IPS-18c (cell line): ENCODE data around the gene PRKCA.
"Not testable (repeated sequence)": the region's sequence is repeated elsewhere in the genome, so short reads cannot be mapped to it uniquely, and the experiment has no call there.

ENCODE experiments used
- H3K4me3 ChIP-seq: 2 replicates; pipeline ENCODE4 v1.7.0; 2013; ENCODE audit warnings: low read depth, mild to moderate bottlenecking, low read length, moderate library complexity; ENCODE audit not compliant: insufficient read depth
- H3K9me3 ChIP-seq: one replicate; pipeline ENCODE4 v1.6.1; 2013; ENCODE audit warnings: mild to moderate bottlenecking, low read length, moderate library complexity; ENCODE audit not compliant: control insufficient read depth, insufficient read depth

The PRKCA gene

GRCh38 chr17:66584927-66585326, 282.5 kb downstream of the PRKCA start:
- Histone ChIP-seq H3K9me3 (no peaks in the 10 kb centered on the region), H3K4me3 (no peak overlapping the region)

- Histone ChIP-seq H3K9me3 (no peaks in the 10 kb centered on the region), H3K4me3 (no peak overlapping the region)
Measured at GRCh38 chr17:66585472-66585871, 283.1 kb downstream of the PRKCA start.

- Histone ChIP-seq H3K9me3 (no peaks in the 10 kb centered on the region), H3K4me3 (no peak overlapping the region)
Measured at GRCh38 chr17:66589892-66590291, 287.5 kb downstream of the PRKCA start.

- H3K9me3 ChIP-seq: no peaks in the 10 kb centered on the region
- no peak overlapping the region for H3K4me3 ChIP-seq
Measured at GRCh38 chr17:66593116-66593515, 290.7 kb downstream of the PRKCA start.

- Histone ChIP-seq H3K9me3 (no peaks in the 10 kb centered on the region), H3K4me3 (no peak overlapping the region)
Measured at GRCh38 chr17:66595893-66596292, 293.5 kb downstream of the PRKCA start.

- H3K4me3 ChIP-seq: no peak overlapping the region
- H3K9me3 ChIP-seq: no peaks in the 10 kb centered on the region
Measured at GRCh38 chr17:66602659-66603384, 300.4 kb downstream of the PRKCA start.

GRCh38 chr17:66604376-66604775, 302.0 kb downstream of the PRKCA start:
- no peak overlapping the region for H3K4me3 ChIP-seq
- H3K9me3 ChIP-seq: no peaks in the 10 kb centered on the region

- H3K4me3 ChIP-seq: no peak overlapping the region
- no peaks in the 10 kb centered on the region for H3K9me3 ChIP-seq
Measured at GRCh38 chr17:66605541-66605940, 303.1 kb downstream of the PRKCA start.

- H3K4me3 ChIP-seq: no peak overlapping the region
- H3K9me3 ChIP-seq: no peaks in the 10 kb centered on the region
Measured at GRCh38 chr17:66610361-66611133, 308.1 kb downstream of the PRKCA start.

- Histone ChIP-seq H3K9me3 (no peaks in the 10 kb centered on the region), H3K4me3 (no peak overlapping the region)
Measured at GRCh38 chr17:66611397-66611796, 309.0 kb downstream of the PRKCA start.

GRCh38 chr17:66612993-66613392, 310.6 kb downstream of the PRKCA start:
- H3K4me3 ChIP-seq: no peak overlapping the region
- no peaks in the 10 kb centered on the region for H3K9me3 ChIP-seq

GRCh38 chr17:66614469-66614868, 312.1 kb downstream of the PRKCA start:
- no peaks in the 10 kb centered on the region for H3K9me3 ChIP-seq

GRCh38 chr17:66619206-66619605, 316.8 kb downstream of the PRKCA start:
- Histone ChIP-seq H3K9me3 (no peaks in the 10 kb centered on the region), H3K4me3 (no peak overlapping the region)

More at GRCh38 chr17:66614469-66614868, 312.1 kb downstream of the PRKCA start:
- no peak overlapping the region for H3K4me3 ChIP-seq

- no peaks in the 10 kb centered on the region for H3K9me3 ChIP-seq
Measured at GRCh38 chr17:66620528-66620927, 318.1 kb downstream of the PRKCA start.

GRCh38 chr17:66624630-66625029, 322.2 kb downstream of the PRKCA start:
- H3K4me3 ChIP-seq, H3K9me3 ChIP-seq: not testable (repeated sequence)

More at GRCh38 chr17:66620528-66620927, 318.1 kb downstream of the PRKCA start:
- H3K4me3 ChIP-seq: no peak overlapping the region

- H3K4me3 ChIP-seq: no peak overlapping the region
Measured at GRCh38 chr17:66625311-66625767, 322.9 kb downstream of the PRKCA start.

GRCh38 chr17:66627985-66628384, 325.6 kb downstream of the PRKCA start:
- Histone ChIP-seq H3K4me3 (no peak overlapping the region), H3K9me3 (no peaks in the 10 kb centered on the region)

More at GRCh38 chr17:66625311-66625767, 322.9 kb downstream of the PRKCA start:
- H3K9me3 ChIP-seq: no peaks in the 10 kb centered on the region

- no peaks in the 10 kb centered on the region for H3K9me3 ChIP-seq
- H3K4me3 ChIP-seq: no peak overlapping the region
Measured at GRCh38 chr17:66629762-66630161, 327.3 kb downstream of the PRKCA start.
